Hepatic stellate cell (primary cell): ENCODE data around the gene YIF1B.

Experiments used
- DNase-seq: peaks from one replicate; pipeline ENCODE4 v3.0.0; 2011; ENCODE audit warnings: low spot score

YIF1B gene

GRCh38 chr19:38304352-38304865, 11.3 kb downstream of the YIF1B start:
- no peak for DNase-seq

GRCh38 chr19:38303517-38304351, 12.0 kb downstream of the YIF1B start, which contains the start of gene C19orf33:
Gene C19orf33, plus strand, starts transcription at chr19:38304251. Its CDS starts 11 bp downstream, at chr19:38304262.
- no peak for DNase-seq

GRCh38 chr19:38298821-38299680, 16.7 kb downstream of the YIF1B start:
- peak; percentile 78 for DNase-seq

GRCh38 chr19:38294090-38294489, 21.7 kb downstream of the YIF1B start:
- no peak for DNase-seq

- DNase-seq = no peak
Measured at GRCh38 chr19:38293281-38293680, 22.5 kb downstream of the YIF1B start.

- DNase-seq = no peak
Measured at GRCh38 chr19:38291855-38292254, 23.9 kb downstream of the YIF1B start.

- DNase-seq = peak; percentile 96
Measured at GRCh38 chr19:38290631-38291147, 25.1 kb downstream of the YIF1B start.

- no peak for DNase-seq
Measured at GRCh38 chr19:38289955-38290354, 25.8 kb downstream of the YIF1B start.

GRCh38 chr19:38288123-38288855, 27.5 kb downstream of the YIF1B start:
- no peak for DNase-seq

- no peak for DNase-seq
Measured at GRCh38 chr19:38287604-38288003, 28.1 kb downstream of the YIF1B start.

GRCh38 chr19:38285567-38285966, 30.2 kb downstream of the YIF1B start:
- DNase-seq = peak; percentile 70

- DNase-seq = no peak
Measured at GRCh38 chr19:38284422-38284821, 31.3 kb downstream of the YIF1B start.

GRCh38 chr19:38283271-38283670, 32.5 kb downstream of the YIF1B start:
- DNase-seq = no peak

- no peak for DNase-seq
Measured at GRCh38 chr19:38281811-38282566, 33.8 kb downstream of the YIF1B start.

GRCh38 chr19:38280030-38280921, 35.5 kb downstream of the YIF1B start:
- no peak for DNase-seq

GRCh38 chr19:38278751-38279150, 37.0 kb downstream of the YIF1B start:
- no peak for DNase-seq

GRCh38 chr19:38277969-38278680, 37.6 kb downstream of the YIF1B start:
- DNase-seq = peak; percentile 88

- no peak for DNase-seq
Measured at GRCh38 chr19:38277549-38277948, 38.2 kb downstream of the YIF1B start.

GRCh38 chr19:38276942-38277517, 38.7 kb downstream of the YIF1B start:
- DNase-seq = no peak
